ENCODE results near the gene PBX2. TPM values are rescaled to one million over a fixed set of nuclear protein-coding genes. Genes with fewer than 3 reads are reported as not detected.

Gene PBX2
- total and polyA plus RNA-seq, 10 of the 15 experiments (the other 5 are each of a cell fraction or from before 2014, with no cell fraction given) = 0.84 to 66.5 (median 20.6) TPM

- TF ChIP-seq FOS (IDR thresholded peaks at IDR 0.05; ENCODE audit: borderline replicate concordance, extremely low read depth, insufficient read length) = no peak
- peak; percentile 64 for TF ChIP-seq SP1 (IDR thresholded peaks at IDR 0.05; ENCODE audit: low read depth, low read length)
- TF ChIP-seq RELA (IDR thresholded peaks at IDR 0.05; ENCODE audit: borderline replicate concordance, partially characterized antibody) = peak; percentile 89
- peak; percentile 73; the same call in 1 of the 2 replicates for TF ChIP-seq PAX5 (IDR thresholded peaks at IDR 0.05; ENCODE audit: borderline replicate concordance, low read depth, low read length)
- TF ChIP-seq FOXK2 (IDR thresholded peaks at IDR 0.05) = peak; percentile 58; the same call in 1 of the 2 replicates
- 0 out of 3 replicates have a peak, but pooled peaks have one; percentile 21 for TF ChIP-seq POU2F2 (IDR thresholded peaks at IDR 0.05; ENCODE audit: borderline replicate concordance, low read depth, low read length)
- TF ChIP-seq CBX3 (IDR thresholded peaks at IDR 0.05; ENCODE audit: borderline replicate concordance, low read depth) = no peak
- peak; percentile 51; the same call in 1 of the 2 replicates for TF ChIP-seq BCL11A (IDR thresholded peaks at IDR 0.05; ENCODE audit: low read depth, low read length)
- TF ChIP-seq NR2F1 (conservative IDR thresholded peaks at IDR 0.05) = 0 out of 2 replicates have a peak, but pooled peaks have one; percentile 50
- TF ChIP-seq BMI1 (IDR thresholded peaks at IDR 0.05; ENCODE audit: borderline replicate concordance) = peak; percentile 45; the same call in 1 of the 2 replicates
- peak; percentile 66 for TF ChIP-seq BCL3 (IDR thresholded peaks at IDR 0.05; ENCODE audit: borderline replicate concordance, insufficient read depth, low read depth, low read length, poor library complexity, severe bottlenecking)
- peak in 1 of 2 experiments; percentile 90; a peak in 2 of 3 replicates for TF ChIP-seq EGR1 (IDR thresholded peaks at IDR 0.05; ENCODE audit: borderline replicate concordance in 1 of 2, low read depth in 2 of 2, low read length in 2 of 2)
- peak; percentile 88 for TF ChIP-seq DPF2 (IDR thresholded peaks at IDR 0.05)
- peak; percentile 93 for TF ChIP-seq MTA2 (IDR thresholded peaks at IDR 0.05; ENCODE audit: low read depth)
- TF ChIP-seq, protein P1, sequence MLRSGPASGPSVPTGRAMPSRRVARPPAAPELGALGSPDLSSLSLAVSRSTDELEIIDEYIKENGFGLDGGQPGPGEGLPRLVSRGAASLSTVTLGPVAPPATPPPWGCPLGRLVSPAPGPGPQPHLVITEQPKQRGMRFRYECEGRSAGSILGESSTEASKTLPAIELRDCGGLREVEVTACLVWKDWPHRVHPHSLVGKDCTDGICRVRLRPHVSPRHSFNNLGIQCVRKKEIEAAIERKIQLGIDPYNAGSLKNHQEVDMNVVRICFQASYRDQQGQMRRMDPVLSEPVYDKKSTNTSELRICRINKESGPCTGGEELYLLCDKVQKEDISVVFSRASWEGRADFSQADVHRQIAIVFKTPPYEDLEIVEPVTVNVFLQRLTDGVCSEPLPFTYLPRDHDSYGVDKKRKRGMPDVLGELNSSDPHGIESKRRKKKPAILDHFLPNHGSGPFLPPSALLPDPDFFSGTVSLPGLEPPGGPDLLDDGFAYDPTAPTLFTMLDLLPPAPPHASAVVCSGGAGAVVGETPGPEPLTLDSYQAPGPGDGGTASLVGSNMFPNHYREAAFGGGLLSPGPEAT (IDR thresholded peaks at IDR 0.05; ENCODE audit: low read depth) = peak; percentile 88
- TF ChIP-seq CREM (IDR thresholded peaks at IDR 0.05; ENCODE audit: low read depth) = peak; percentile 10; the same call in 1 of the 2 replicates
- peak; percentile 49; the same call in 1 of the 2 replicates for TF ChIP-seq SIN3A (IDR thresholded peaks at IDR 0.05; ENCODE audit: low read depth, low read length)
- TF ChIP-seq, protein P2, sequence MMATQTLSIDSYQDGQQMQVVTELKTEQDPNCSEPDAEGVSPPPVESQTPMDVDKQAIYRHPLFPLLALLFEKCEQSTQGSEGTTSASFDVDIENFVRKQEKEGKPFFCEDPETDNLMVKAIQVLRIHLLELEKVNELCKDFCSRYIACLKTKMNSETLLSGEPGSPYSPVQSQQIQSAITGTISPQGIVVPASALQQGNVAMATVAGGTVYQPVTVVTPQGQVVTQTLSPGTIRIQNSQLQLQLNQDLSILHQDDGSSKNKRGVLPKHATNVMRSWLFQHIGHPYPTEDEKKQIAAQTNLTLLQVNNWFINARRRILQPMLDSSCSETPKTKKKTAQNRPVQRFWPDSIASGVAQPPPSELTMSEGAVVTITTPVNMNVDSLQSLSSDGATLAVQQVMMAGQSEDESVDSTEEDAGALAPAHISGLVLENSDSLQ (IDR thresholded peaks at IDR 0.05) = peak; percentile 73
- peak; percentile 40 for TF ChIP-seq PBX3 (IDR thresholded peaks at IDR 0.05; ENCODE audit: insufficient replicate concordance, low read depth, low read length)
- peak; percentile 96 for TF ChIP-seq NFXL1 (IDR thresholded peaks at IDR 0.05; ENCODE audit: borderline replicate concordance)
- peak; percentile 70 for TF ChIP-seq POLR2A (IDR thresholded peaks at IDR 0.05; ENCODE audit: low read depth, low read length)
- TF ChIP-seq MLLT1 (IDR thresholded peaks at IDR 0.05) = peak; percentile 91
- TF ChIP-seq MAX (IDR thresholded peaks at IDR 0.05; ENCODE audit: low read depth, low read length) = 0 out of 2 replicates have a peak, but pooled peaks have one; percentile 12
Measured at GRCh38 chr6:32190054-32190851, at the start of gene PBX2 (continued).
